GM18873 (cell line): ENCODE results near the gene FBXW12.
"Not testable (repeated sequence)": the region's sequence is repeated elsewhere in the genome, so short reads cannot be mapped to it uniquely, and the experiment has no call there.

Experiments used
- ATAC-seq: cut with Tn5 transposase; IDR thresholded peaks from one replicate; pipeline ENCODE4 v1.9.1; 2021; ENCODE audit warnings: mild to moderate bottlenecking, moderate library complexity, moderate number of reproducible peaks; ENCODE audit not compliant: unreplicated experiment, low FRiP score

The FBXW12 gene

GRCh38 chr3:48372377-48372770 is 355 bp downstream of the FBXW12 start:
- ATAC-seq = no peak

- ATAC-seq = no peak
Measured at GRCh38 chr3:48372862-48373435, 930 bp downstream of the FBXW12 start.

GRCh38 chr3:48387634-48388033 is 15.6 kb downstream of the FBXW12 start:
- ATAC-seq = no peak

GRCh38 chr3:48388966-48389365 is 16.9 kb downstream of the FBXW12 start:
- no peak for ATAC-seq

GRCh38 chr3:48394391-48394790 is 22.4 kb downstream of the FBXW12 start:
- no peak for ATAC-seq

- ATAC-seq = no peak
Measured at GRCh38 chr3:48395714-48396113, 23.7 kb downstream of the FBXW12 start.

GRCh38 chr3:48397767-48398681 is 26.0 kb downstream of the FBXW12 start:
- no peak for ATAC-seq

GRCh38 chr3:48398701-48399386 is 26.8 kb downstream of the FBXW12 start:
- no peak for ATAC-seq

- no peak for ATAC-seq
Measured at GRCh38 chr3:48399387-48400172, 27.6 kb downstream of the FBXW12 start.

GRCh38 chr3:48400824-48401433 is 28.9 kb downstream of the FBXW12 start:
- ATAC-seq = no peak

GRCh38 chr3:48401434-48401901 is 29.4 kb downstream of the FBXW12 start:
- not testable (repeated sequence) for ATAC-seq

GRCh38 chr3:48402281-48402732 is 30.3 kb downstream of the FBXW12 start:
- ATAC-seq = no peak

GRCh38 chr3:48402907-48403306 is 30.9 kb downstream of the FBXW12 start:
- no peak for ATAC-seq

GRCh38 chr3:48403533-48404439 is 31.8 kb downstream of the FBXW12 start:
- ATAC-seq = no peak

- no peak for ATAC-seq
Measured at GRCh38 chr3:48404440-48405342, 32.7 kb downstream of the FBXW12 start.

- no peak for ATAC-seq
Measured at GRCh38 chr3:48405343-48405881, 33.4 kb downstream of the FBXW12 start.

GRCh38 chr3:48405971-48406370 is 34.0 kb downstream of the FBXW12 start:
- no peak for ATAC-seq
